Body of pancreas (tissue), 4 donors: ENCODE data around the gene MMD. TPM values are rescaled to one million over a fixed set of nuclear protein-coding genes. Genes with fewer than 3 reads are reported as not detected.

Experiments
- ATAC-seq: fragments of 150-250 bp; one replicate; pipeline ENCODE4 v1.9.1; 2016
- DNase-seq, 4 donors: peaks; one replicate each; pipeline ENCODE4 v3.0.0-alpha.2; 2019
- H3K27ac ChIP-seq, 4 donors: fragments of 200-600 bp; sonication (generic); 1 replicate in 3 of 4; 2 replicates in 1 of 4; pipeline versions ENCODE4 v1.5.1 to v1.6.1; 2016 to 2019; ENCODE audit warnings: mild to moderate bottlenecking in 1 of 4, mixed read lengths in 1 of 4, moderate library complexity in 1 of 4
- H3K27me3 ChIP-seq, 2 donors: fragments of 200-600 bp; sonication (generic); one replicate each; pipeline ENCODE4 v1.6.0; 2016; ENCODE audit warnings: mild to moderate bottlenecking in 1 of 2
- H3K36me3 ChIP-seq, 2 donors: fragments of 200-600 bp; sonication (generic); replicated peaks in 1 of 2; 2 replicates each; pipeline ENCODE4 v1.5.1; 2016; ENCODE audit warnings: low read depth in 2 of 2; ENCODE audit not compliant: insufficient read depth in 1 of 2
- H3K4me1 ChIP-seq: fragments of 200-600 bp; sonication (generic); one replicate; pipeline ENCODE4 v1.6.0; 2016
- H3K4me3 ChIP-seq, 2 donors: fragments of 200-600 bp; sonication (generic); 1 replicate in 1 of 2; 2 replicates in 1 of 2; pipeline ENCODE4 v1.5.1; 2016 to 2019
- H3K9me3 ChIP-seq, 3 donors: fragments of 200-600 bp; sonication (generic); 1 replicate in 2 of 3; 2 replicates in 1 of 3; pipeline ENCODE4 v1.5.1; 2016
- POLR2A ChIP-seq, 3 donors: fragments of 450-650 bp; IDR thresholded peaks; one replicate each; pipeline ENCODE4 v1.6.1; 2016; ENCODE audit warnings: antibody characterized with exemption in 3 of 3, mild to moderate bottlenecking in 2 of 3
- WGBS, 2 donors: methylation state at CpG; one replicate each; pipeline ENCODE4 v1.1.5; 2017; 5-methylcytosine and 5-hydroxymethylcytosine counted together
- intact Hi-C: fragments of 100-400 bp; cut with DNase I; formaldehyde crosslinking; loops from one replicate; pipeline ENCODE4 v1.15.1; 2023
- total RNA-seq, 2 donors: library from RNA; depleted of rRNA; stranded (reverse); fragments of >200 nt; gene quantifications; one replicate each; pipeline ENCODE4 v1.1.0, GENCODE V29; 2016
- TF ChIP-seq, protein P1 (sequence below), 7 experiments: fragments of 450-650 bp in 4 of 7; fragments of 200-600 bp in 3 of 7; sonication (generic) in 3 of 7; IDR thresholded peaks; one replicate each; pipeline ENCODE4 v1.5.1; 2016 to 2019; ENCODE audit warnings: antibody characterized with exemption in 7 of 7

MMD gene
- total RNA-seq, 2 donors from 2014 or later: 4.4 to 12.5 TPM

DNA sequence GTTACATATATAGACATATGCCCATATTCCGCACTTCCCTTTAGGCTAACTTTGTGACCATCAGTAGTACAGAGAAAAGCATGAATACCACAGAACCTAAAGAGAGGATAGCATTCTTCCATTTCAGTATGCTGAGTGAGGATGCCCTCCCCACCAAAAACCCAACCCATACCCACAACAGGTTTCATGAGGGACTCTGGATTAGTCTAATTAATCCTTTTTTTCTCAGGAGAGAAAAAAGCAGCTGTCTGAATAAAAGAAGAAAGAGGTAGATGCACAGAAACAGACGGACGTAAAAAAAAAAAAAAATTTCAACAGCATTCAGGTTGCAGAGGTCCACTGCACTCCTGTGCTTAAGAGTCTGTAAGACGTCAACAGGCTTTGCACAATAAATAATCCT, 6.7 kb downstream of the MMD start:
- no peak overlapping the region for H3K27ac ChIP-seq

GRCh38 chr17:55413825-55414489, 7.7 kb downstream of the MMD start:
- peaks cover 0 to 5% of the 10 kb centered on the region in 2 donors for H3K36me3 ChIP-seq
- no peaks in the 10 kb centered on the region for H3K27me3 ChIP-seq
- no peak for DNase-seq
- TF ChIP-seq, protein P1, sequence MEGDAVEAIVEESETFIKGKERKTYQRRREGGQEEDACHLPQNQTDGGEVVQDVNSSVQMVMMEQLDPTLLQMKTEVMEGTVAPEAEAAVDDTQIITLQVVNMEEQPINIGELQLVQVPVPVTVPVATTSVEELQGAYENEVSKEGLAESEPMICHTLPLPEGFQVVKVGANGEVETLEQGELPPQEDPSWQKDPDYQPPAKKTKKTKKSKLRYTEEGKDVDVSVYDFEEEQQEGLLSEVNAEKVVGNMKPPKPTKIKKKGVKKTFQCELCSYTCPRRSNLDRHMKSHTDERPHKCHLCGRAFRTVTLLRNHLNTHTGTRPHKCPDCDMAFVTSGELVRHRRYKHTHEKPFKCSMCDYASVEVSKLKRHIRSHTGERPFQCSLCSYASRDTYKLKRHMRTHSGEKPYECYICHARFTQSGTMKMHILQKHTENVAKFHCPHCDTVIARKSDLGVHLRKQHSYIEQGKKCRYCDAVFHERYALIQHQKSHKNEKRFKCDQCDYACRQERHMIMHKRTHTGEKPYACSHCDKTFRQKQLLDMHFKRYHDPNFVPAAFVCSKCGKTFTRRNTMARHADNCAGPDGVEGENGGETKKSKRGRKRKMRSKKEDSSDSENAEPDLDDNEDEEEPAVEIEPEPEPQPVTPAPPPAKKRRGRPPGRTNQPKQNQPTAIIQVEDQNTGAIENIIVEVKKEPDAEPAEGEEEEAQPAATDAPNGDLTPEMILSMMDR (IDR thresholded peaks at IDR 0.05): no peak
- TF ChIP-seq POLR2A (IDR thresholded peaks at IDR 0.05): no peak
- no peak overlapping the region for H3K4me3 ChIP-seq
- H3K4me1 ChIP-seq: no peaks in the 10 kb centered on the region
- intact Hi-C loops: no loop called here
- no peak for ATAC-seq
- no peak overlapping the region for H3K27ac ChIP-seq
- 87 to 92% methylated on average over 8 of the region's 8 CpGs for WGBS, 2 donors
- no peaks in the 10 kb centered on the region for H3K9me3 ChIP-seq

More for the DNA sequence above, 6.7 kb downstream of the MMD start:
- Histone ChIP-seq H3K27me3 (no peaks in the 10 kb centered on the region), H3K4me3 (no peak overlapping the region), H3K9me3 (no peaks in the 10 kb centered on the region), H3K36me3 (peaks cover 0 to 5% of the 10 kb centered on the region in 2 donors), H3K4me1 (no peaks in the 10 kb centered on the region)
- DNase-seq: no peak
- ATAC-seq: no peak
- whole genome bisulfite sequencing, 2 donors: 90 to 98% methylated on average over 4 of the region's 4 CpGs
- no peak for TF ChIP-seq POLR2A (IDR thresholded peaks at IDR 0.05)
- TF ChIP-seq, protein P1 (IDR thresholded peaks at IDR 0.05): no peak
- intact Hi-C loops: no loop called here

DNA sequence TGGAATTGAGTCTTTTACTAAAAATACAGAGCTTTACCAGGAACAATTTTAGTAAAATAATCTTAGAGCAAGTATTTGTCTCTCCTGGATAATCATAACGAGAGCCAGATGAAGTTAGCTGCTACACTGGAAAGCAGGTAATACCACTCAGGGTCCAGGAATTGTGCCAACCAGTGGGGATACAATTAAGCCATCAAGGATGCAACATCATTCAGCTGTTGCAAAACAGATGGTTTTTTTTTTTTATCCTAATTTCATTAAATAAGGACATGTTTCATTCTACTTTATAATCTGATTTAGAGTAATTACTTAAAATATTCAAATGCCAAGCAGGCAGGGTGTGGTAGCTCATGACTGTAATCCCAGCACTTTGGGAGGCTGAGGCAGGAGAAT, 10.2 kb downstream of the MMD start:
- Histone ChIP-seq H3K27ac (no peak overlapping the region), H3K27me3 (no peaks in the 10 kb centered on the region), H3K36me3 (peaks cover 0 to 5% of the 10 kb centered on the region in 2 donors), H3K9me3 (no peaks in the 10 kb centered on the region), H3K4me3 (no peak overlapping the region), H3K4me1 (no peaks in the 10 kb centered on the region)
- ATAC-seq: no peak
- TF ChIP-seq, protein P1 (IDR thresholded peaks at IDR 0.05): no peak
- no peak for TF ChIP-seq POLR2A (IDR thresholded peaks at IDR 0.05)
- intact Hi-C loops: no loop called here
- 88 to 90% methylated on average over 1 of the region's 1 CpG for WGBS, 2 donors
- no peak for DNase-seq

GRCh38 chr17:55410722-55411462, 10.7 kb downstream of the MMD start:
- H3K4me3 ChIP-seq: no peak overlapping the region
- DNase-seq (no peak), ATAC-seq (no peak)
- H3K36me3 ChIP-seq: peaks cover 0 to 5% of the 10 kb centered on the region in 2 donors
- no peaks in the 10 kb centered on the region for H3K27me3 ChIP-seq
- no peak for TF ChIP-seq POLR2A (IDR thresholded peaks at IDR 0.05)
- TF ChIP-seq, protein P1 (IDR thresholded peaks at IDR 0.05): no peak
- intact Hi-C loops: no loop called here
- H3K9me3 ChIP-seq: no peaks in the 10 kb centered on the region
- 88 to 92% methylated on average over 5 of the region's 5 CpGs for WGBS, 2 donors
- H3K27ac ChIP-seq: no peak overlapping the region
- no peaks in the 10 kb centered on the region for H3K4me1 ChIP-seq
